ENCODE measurements around the gene ST6GAL1.

Gene ST6GAL1

DNA sequence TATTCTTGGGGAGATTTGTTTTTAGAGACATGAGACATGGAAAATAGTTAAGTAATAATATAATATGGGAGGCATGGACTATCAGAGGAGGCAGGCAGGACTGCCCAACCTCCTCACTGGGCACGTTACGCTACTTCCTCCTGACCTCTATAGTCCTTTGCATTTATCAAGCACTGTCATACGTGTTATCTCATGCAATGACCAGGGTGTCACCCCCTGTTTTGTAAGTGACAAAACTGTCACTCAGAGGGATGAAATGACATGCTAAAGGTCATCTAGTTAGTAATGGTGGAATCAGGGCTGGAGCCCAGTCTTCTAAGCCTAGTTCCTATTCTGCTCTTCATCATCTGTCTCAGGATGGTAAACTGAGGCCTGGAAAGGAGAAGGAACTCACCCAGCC, 66.7 kb downstream of the ST6GAL1 start:
- H3K4me3 ChIP-seq (ENCODE audit: insufficient read depth in 1 of 2, low read depth in 1 of 2, low read length in 2 of 2): no peak overlapping the region
- H3K4ac ChIP-seq (ENCODE audit: low read depth in 1 of 2, low read length in 2 of 2): no peak overlapping the region
- H3K36me3 ChIP-seq (ENCODE audit: control insufficient read depth in 1 of 2, insufficient read depth in 2 of 2, low read depth in 1 of 2, low read length in 2 of 2): no peaks in the 10 kb centered on the region
- no peak for DNase-seq
- H3K4me2 ChIP-seq (ENCODE audit: low read length, poor library complexity, severe bottlenecking): no peak overlapping the region
- H3K4me1 ChIP-seq (ENCODE audit: control insufficient read depth, insufficient read depth, low read depth, low read length): no peaks in the 10 kb centered on the region
- H2BK12ac ChIP-seq (ENCODE audit: low read length in 2 of 2): no peak overlapping the region
- H3K27me3 ChIP-seq (ENCODE audit: control insufficient read depth in 1 of 2, insufficient read depth in 1 of 2, low read length in 2 of 2): no peaks in the 10 kb centered on the region
- no peak overlapping the region for H4K91ac ChIP-seq (ENCODE audit: low read length)
- H3K9ac ChIP-seq (ENCODE audit: low read length): no peak overlapping the region
- no peak overlapping the region for H3K18ac ChIP-seq (ENCODE audit: low read depth in 1 of 2, low read length in 2 of 2)
- H4K8ac ChIP-seq (ENCODE audit: low read length): no peak overlapping the region
- no peak overlapping the region for H2AFZ ChIP-seq (ENCODE audit: low read depth, low read length)
- H2BK5ac ChIP-seq (ENCODE audit: low read depth, low read length, poor library complexity, severe bottlenecking): no peak overlapping the region
- no peak overlapping the region for H3K27ac ChIP-seq (ENCODE audit: low read length, poor library complexity, severe bottlenecking)
- H3K23ac ChIP-seq (ENCODE audit: low read length in 2 of 2): no peak overlapping the region
- no peak overlapping the region for H3K14ac ChIP-seq (ENCODE audit: low read length in 2 of 2)
- no peaks in the 10 kb centered on the region for H3K9me3 ChIP-seq (ENCODE audit: control insufficient read depth, low read length)
- peaks cover 9% of the 10 kb centered on the region for H3K79me1 ChIP-seq (replicated peaks; ENCODE audit: low read length, poor library complexity, severe bottlenecking)
- no peak overlapping the region for H2BK120ac ChIP-seq (ENCODE audit: low read depth, low read length)
- no peak overlapping the region for H2BK15ac ChIP-seq (ENCODE audit: low read depth, poor library complexity, severe bottlenecking)
- H2AK5ac ChIP-seq (ENCODE audit: low read length, severe bottlenecking): no peak overlapping the region
- 93% methylated on average over 3 of the region's 3 CpGs for WGBS

- Histone ChIP-seq H2BK12ac (ENCODE audit: low read length in 2 of 2) (no peak overlapping the region), H3K18ac (ENCODE audit: low read depth in 1 of 2, low read length in 2 of 2) (no peak overlapping the region), H3K4me2 (ENCODE audit: low read length, poor library complexity, severe bottlenecking) (no peak overlapping the region), H3K4ac (ENCODE audit: low read depth in 1 of 2, low read length in 2 of 2) (no peak overlapping the region), H3K4me1 (ENCODE audit: control insufficient read depth, insufficient read depth, low read depth, low read length) (no peaks in the 10 kb centered on the region), H2BK15ac (ENCODE audit: low read depth, poor library complexity, severe bottlenecking) (no peak overlapping the region), H2AK5ac (ENCODE audit: low read length, severe bottlenecking) (no peak overlapping the region), H3K4me3 (ENCODE audit: insufficient read depth in 1 of 2, low read depth in 1 of 2, low read length in 2 of 2) (no peak overlapping the region), H3K9me3 (ENCODE audit: control insufficient read depth, low read length) (no peaks in the 10 kb centered on the region), H3K14ac (ENCODE audit: low read length in 2 of 2) (no peak overlapping the region), H3K27ac (ENCODE audit: low read length, poor library complexity, severe bottlenecking) (no peak overlapping the region), H3K23ac (ENCODE audit: low read length in 2 of 2) (no peak overlapping the region), H2AFZ (ENCODE audit: low read depth, low read length) (no peak overlapping the region), H4K91ac (ENCODE audit: low read length) (no peak overlapping the region), H4K8ac (ENCODE audit: low read length) (no peak overlapping the region), H2BK120ac (ENCODE audit: low read depth, low read length) (no peak overlapping the region), H3K27me3 (ENCODE audit: control insufficient read depth in 1 of 2, insufficient read depth in 1 of 2, low read length in 2 of 2) (no peaks in the 10 kb centered on the region), H2BK5ac (ENCODE audit: low read depth, low read length, poor library complexity, severe bottlenecking) (no peak overlapping the region), H3K9ac (ENCODE audit: low read length) (no peak overlapping the region), H3K79me1 (replicated peaks; ENCODE audit: low read length, poor library complexity, severe bottlenecking) (peaks cover 9% of the 10 kb centered on the region), H3K36me3 (ENCODE audit: control insufficient read depth in 1 of 2, insufficient read depth in 2 of 2, low read depth in 1 of 2, low read length in 2 of 2) (no peaks in the 10 kb centered on the region)
- WGBS: 98% methylated on average over 10 of the region's 10 CpGs
- DNase-seq: no peak
Measured at GRCh38 chr3:186997473-186997939, 67.2 kb downstream of the ST6GAL1 start.

- no peak overlapping the region for H4K91ac ChIP-seq (ENCODE audit: low read length)
- 87% methylated on average over 9 of the region's 9 CpGs for WGBS
- H4K8ac ChIP-seq (ENCODE audit: low read length): no peak overlapping the region
- no peaks in the 10 kb centered on the region for H3K4me1 ChIP-seq (ENCODE audit: control insufficient read depth, insufficient read depth, low read depth, low read length)
- H2AFZ ChIP-seq (ENCODE audit: low read depth, low read length): no peak overlapping the region
- no peak overlapping the region for H3K27ac ChIP-seq (ENCODE audit: low read length, poor library complexity, severe bottlenecking)
- no peak overlapping the region for H3K23ac ChIP-seq (ENCODE audit: low read length in 2 of 2)
- H2BK120ac ChIP-seq (ENCODE audit: low read depth, low read length): no peak overlapping the region
- no peak overlapping the region for H3K4ac ChIP-seq (ENCODE audit: low read depth in 1 of 2, low read length in 2 of 2)
- H3K9me3 ChIP-seq (ENCODE audit: control insufficient read depth, low read length): no peaks in the 10 kb centered on the region
- H3K79me1 ChIP-seq (replicated peaks; ENCODE audit: low read length, poor library complexity, severe bottlenecking): peaks cover 4% of the 10 kb centered on the region
- no peak for DNase-seq
- H3K36me3 ChIP-seq (ENCODE audit: control insufficient read depth in 1 of 2, insufficient read depth in 2 of 2, low read depth in 1 of 2, low read length in 2 of 2): peaks cover 0 to 3% of the 10 kb centered on the region in 2 experiments
- H3K27me3 ChIP-seq (ENCODE audit: control insufficient read depth in 1 of 2, insufficient read depth in 1 of 2, low read length in 2 of 2): no peaks in the 10 kb centered on the region
- H2AK5ac ChIP-seq (ENCODE audit: low read length, severe bottlenecking): no peak overlapping the region
- no peak overlapping the region for H2BK15ac ChIP-seq (ENCODE audit: low read depth, poor library complexity, severe bottlenecking)
- H3K14ac ChIP-seq (ENCODE audit: low read length in 2 of 2): no peak overlapping the region
- no peak overlapping the region for H2BK5ac ChIP-seq (ENCODE audit: low read depth, low read length, poor library complexity, severe bottlenecking)
- H3K4me2 ChIP-seq (ENCODE audit: low read length, poor library complexity, severe bottlenecking): no peak overlapping the region
- no peak overlapping the region for H3K4me3 ChIP-seq (ENCODE audit: insufficient read depth in 1 of 2, low read depth in 1 of 2, low read length in 2 of 2)
- H3K18ac ChIP-seq (ENCODE audit: low read depth in 1 of 2, low read length in 2 of 2): no peak overlapping the region
- H3K9ac ChIP-seq (ENCODE audit: low read length): no peak overlapping the region
- no peak overlapping the region for H2BK12ac ChIP-seq (ENCODE audit: low read length in 2 of 2)
Measured at GRCh38 chr3:186998937-186999368, 68.6 kb downstream of the ST6GAL1 start.

DNA sequence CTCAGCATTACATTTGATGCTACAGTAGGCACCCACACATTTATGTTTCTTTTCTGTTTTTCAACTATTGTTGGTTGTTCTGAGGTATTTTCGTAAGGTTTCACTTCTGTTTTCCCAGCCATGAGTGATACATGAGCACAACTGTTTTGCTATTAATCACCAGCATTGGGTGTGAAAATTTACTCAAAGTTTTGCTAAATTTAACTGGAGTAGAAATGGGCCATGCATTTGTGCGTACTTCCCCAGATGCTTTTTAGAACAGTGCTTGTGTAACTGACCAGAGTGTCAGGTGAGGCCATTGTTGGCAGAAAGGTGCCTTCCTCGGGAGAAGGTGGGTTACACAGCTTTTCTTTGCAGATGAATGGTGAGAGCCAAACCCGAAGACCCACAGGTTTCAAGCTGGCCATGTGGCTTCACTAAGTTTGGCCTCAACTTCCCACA, 70.4 kb downstream of the ST6GAL1 start:
- no peak overlapping the region for H2AFZ ChIP-seq (ENCODE audit: low read depth, low read length)
- H3K23ac ChIP-seq (ENCODE audit: low read length in 2 of 2): no peak overlapping the region
- peaks cover 0 to 3% of the 10 kb centered on the region in 2 experiments for H3K36me3 ChIP-seq (ENCODE audit: control insufficient read depth in 1 of 2, insufficient read depth in 2 of 2, low read depth in 1 of 2, low read length in 2 of 2)
- H3K4ac ChIP-seq (ENCODE audit: low read depth in 1 of 2, low read length in 2 of 2): no peak overlapping the region
- no peak overlapping the region for H3K9ac ChIP-seq (ENCODE audit: low read length)
- H2BK120ac ChIP-seq (ENCODE audit: low read depth, low read length): no peak overlapping the region
- no peak overlapping the region for H4K8ac ChIP-seq (ENCODE audit: low read length)
- no peak overlapping the region for H3K18ac ChIP-seq (ENCODE audit: low read depth in 1 of 2, low read length in 2 of 2)
- H3K4me1 ChIP-seq (ENCODE audit: control insufficient read depth, insufficient read depth, low read depth, low read length): no peaks in the 10 kb centered on the region
- no peak overlapping the region for H2AK5ac ChIP-seq (ENCODE audit: low read length, severe bottlenecking)
- no peak overlapping the region for H3K27ac ChIP-seq (ENCODE audit: low read length, poor library complexity, severe bottlenecking)
- H3K27me3 ChIP-seq (ENCODE audit: control insufficient read depth in 1 of 2, insufficient read depth in 1 of 2, low read length in 2 of 2): no peaks in the 10 kb centered on the region
- H3K9me3 ChIP-seq (ENCODE audit: control insufficient read depth, low read length): no peaks in the 10 kb centered on the region
- H2BK5ac ChIP-seq (ENCODE audit: low read depth, low read length, poor library complexity, severe bottlenecking): no peak overlapping the region
- WGBS: 97% methylated on average over 4 of the region's 4 CpGs
- H2BK15ac ChIP-seq (ENCODE audit: low read depth, poor library complexity, severe bottlenecking): no peak overlapping the region
- DNase-seq: no peak
- H3K4me2 ChIP-seq (ENCODE audit: low read length, poor library complexity, severe bottlenecking): no peak overlapping the region
- no peak overlapping the region for H3K14ac ChIP-seq (ENCODE audit: low read length in 2 of 2)
- H3K4me3 ChIP-seq (ENCODE audit: insufficient read depth in 1 of 2, low read depth in 1 of 2, low read length in 2 of 2): no peak overlapping the region
- no peak overlapping the region for H2BK12ac ChIP-seq (ENCODE audit: low read length in 2 of 2)
- no peak overlapping the region for H4K91ac ChIP-seq (ENCODE audit: low read length)
- H3K79me1 ChIP-seq (replicated peaks; ENCODE audit: low read length, poor library complexity, severe bottlenecking): peaks cover 8% of the 10 kb centered on the region
